Stimulated activated CD4-positive, alpha-beta T cell treated with anti-CD3 and anti-CD28 coated beads, Interleukin-15, amount 100 ng/mL, for 24 hours (primary cell): ENCODE results near the gene MAN1C1.

Source experiments
- DNase-seq: peaks from one replicate; pipeline ENCODE4 v3.0.0-alpha.2; 2020

The MAN1C1 gene

GRCh38 chr1:25819491-25820246 lies 203.1 kb downstream of the MAN1C1 start, which contains the start of gene MTFR1L:
MTFR1L (plus strand) TSS chr1:25819954; CDS start chr1:25823105, 3,151 bp downstream.
- DNase-seq: peak; percentile 97

- DNase-seq: peak; percentile 79
These were observed 203.9 kb downstream of the MAN1C1 start for GRCh38 chr1:25820247-25821111.

- DNase-seq: no peak
These were observed 204.5 kb downstream of the MAN1C1 start for GRCh38 chr1:25821112-25821476.

GRCh38 chr1:25821630-25822091 lies 205.1 kb downstream of the MAN1C1 start:
- no peak for DNase-seq

- no peak for DNase-seq
These were observed 209.0 kb downstream of the MAN1C1 start for GRCh38 chr1:25825605-25826004.

GRCh38 chr1:25826571-25826970 lies 210.0 kb downstream of the MAN1C1 start:
- no peak for DNase-seq

GRCh38 chr1:25828491-25828890 lies 211.9 kb downstream of the MAN1C1 start:
- DNase-seq: no peak

- no peak for DNase-seq
These were observed 212.5 kb downstream of the MAN1C1 start for GRCh38 chr1:25829046-25829445.

GRCh38 chr1:25831569-25832196 lies 215.1 kb downstream of the MAN1C1 start:
- DNase-seq: no peak

- no peak for DNase-seq
These were observed 215.9 kb downstream of the MAN1C1 start for GRCh38 chr1:25832336-25833037.

GRCh38 chr1:25833158-25833557 lies 216.6 kb downstream of the MAN1C1 start:
- no peak for DNase-seq
